ENCODE results near the gene MTFR1L. TPM values are rescaled to one million over a fixed set of nuclear protein-coding genes. Genes with fewer than 3 reads are reported as not detected.
"Not testable (repeated sequence)": the region's sequence is repeated elsewhere in the genome, so short reads cannot be mapped to it uniquely, and the experiment has no call there.

The MTFR1L gene
- total and polyA plus RNA-seq, 5 donors from 2014 or later: 29.7 to 56.1 (median 32.9) TPM

DNA sequence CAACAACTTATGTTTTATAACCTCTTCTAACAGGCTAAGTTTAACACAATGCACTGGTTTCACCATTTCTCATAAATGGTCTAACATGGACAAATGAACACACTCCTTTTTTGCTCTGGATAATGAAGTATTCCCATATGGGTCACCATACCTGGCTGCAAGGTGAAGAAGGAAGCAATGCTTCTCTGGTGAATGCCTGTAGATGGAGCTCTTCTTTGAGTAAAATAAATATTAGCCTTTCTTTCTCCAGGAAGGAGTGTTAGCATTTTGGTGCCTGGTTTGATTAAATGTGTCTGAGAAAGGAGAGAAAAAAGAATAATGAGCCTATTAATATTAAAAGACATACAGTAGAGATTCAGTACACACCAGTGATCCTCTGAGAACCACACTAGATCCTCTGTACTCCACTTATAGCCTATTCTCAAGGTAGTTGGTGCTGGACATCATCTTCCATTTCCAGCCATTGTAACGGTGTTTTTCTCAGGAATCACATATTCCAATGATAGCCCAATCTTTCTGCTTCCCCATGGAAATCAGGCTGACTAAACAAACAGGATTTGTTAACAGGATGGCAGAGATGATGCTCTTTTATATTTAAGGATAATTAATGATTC, 17.6 kb downstream of the MTFR1L start:
- H3K27me3 Mint-ChIP-seq: no peaks in the 10 kb centered on the region
- H3K9me3 ChIP-seq (ENCODE audit: control insufficient read depth in 2 of 2, low read length in 2 of 2): peaks cover 0 to 2% of the 10 kb centered on the region in 2 experiments
- peaks cover 15% of the 10 kb centered on the region for H3K36me3 ChIP-seq (ENCODE audit: control insufficient read depth, insufficient read depth, low read length)
- no peak overlapping the region for H3K27ac Mint-ChIP-seq
- H3K27ac ChIP-seq (ENCODE audit: insufficient read depth, low read length, poor library complexity, severe bottlenecking): no peak overlapping the region
- H3K27me3 ChIP-seq (ENCODE audit: control insufficient read depth, insufficient read depth, low read length): no peaks in the 10 kb centered on the region
- no peak overlapping the region for H3K4me3 ChIP-seq (ENCODE audit: low read depth, low read length)
- H3K9me3 Mint-ChIP-seq: peaks cover 0 to 4% (median 0%) of the 10 kb centered on the region in 7 donors
- no peaks in the 10 kb centered on the region for H3K4me1 ChIP-seq (ENCODE audit: control insufficient read depth, insufficient read depth, low read length, poor library complexity, severe bottlenecking)
- peaks cover 4 to 5% (median 5%) of the 10 kb centered on the region in 4 donors for H3K4me1 Mint-ChIP-seq
- ATAC-seq (ENCODE audit: low read depth in 2 of 2) (no peak), DNase-seq (peak in 1 of 3 donors; percentile 24)
- H3K36me3 Mint-ChIP-seq: peaks cover 4% of the 10 kb centered on the region
- no peak overlapping the region for H3K4me3 Mint-ChIP-seq

- DNase-seq; H3K27ac ChIP-seq (ENCODE audit: insufficient read depth, low read length, poor library complexity, severe bottlenecking); H3K36me3 ChIP-seq (ENCODE audit: control insufficient read depth, insufficient read depth, low read length); H3K27me3 ChIP-seq (ENCODE audit: control insufficient read depth, insufficient read depth, low read length); H3K4me3 Mint-ChIP-seq; H3K4me1 Mint-ChIP-seq; H3K4me1 ChIP-seq (ENCODE audit: control insufficient read depth, insufficient read depth, low read length, poor library complexity, severe bottlenecking); H3K4me3 ChIP-seq (ENCODE audit: low read depth, low read length); H3K36me3 Mint-ChIP-seq; ATAC-seq (ENCODE audit: low read depth in 2 of 2); H3K9me3 Mint-ChIP-seq; H3K27me3 Mint-ChIP-seq; H3K9me3 ChIP-seq (ENCODE audit: control insufficient read depth in 2 of 2, low read length in 2 of 2): not testable (repeated sequence)
- peak overlapping the region in 1 of 3 donors; percentile 82 for H3K27ac Mint-ChIP-seq
Measured at GRCh38 chr1:25839808-25840207, 20.1 kb downstream of the MTFR1L start.

- Mint-ChIP-seq H3K9me3 (peaks cover 0 to 4% (median 0%) of the 10 kb centered on the region in 7 donors), H3K27me3 (no peaks in the 10 kb centered on the region), H3K4me1 (no peaks in the 10 kb centered on the region), H3K27ac (no peak overlapping the region), H3K4me3 (no peak overlapping the region), H3K36me3 (no peaks in the 10 kb centered on the region)
- Histone ChIP-seq H3K9me3 (ENCODE audit: control insufficient read depth in 2 of 2, low read length in 2 of 2) (peaks cover 0 to 2% of the 10 kb centered on the region in 2 experiments), H3K27me3 (ENCODE audit: control insufficient read depth, insufficient read depth, low read length) (no peaks in the 10 kb centered on the region), H3K4me1 (ENCODE audit: control insufficient read depth, insufficient read depth, low read length, poor library complexity, severe bottlenecking) (no peaks in the 10 kb centered on the region), H3K4me3 (ENCODE audit: low read depth, low read length) (no peak overlapping the region), H3K36me3 (ENCODE audit: control insufficient read depth, insufficient read depth, low read length) (no peaks in the 10 kb centered on the region), H3K27ac (ENCODE audit: insufficient read depth, low read length, poor library complexity, severe bottlenecking) (no peak overlapping the region)
- DNase-seq (no peak), ATAC-seq (ENCODE audit: low read depth in 2 of 2) (no peak)
Measured at GRCh38 chr1:25843483-25843882, 23.7 kb downstream of the MTFR1L start.

- Mint-ChIP-seq H3K27me3 (no peaks in the 10 kb centered on the region), H3K4me1 (no peaks in the 10 kb centered on the region), H3K36me3 (no peaks in the 10 kb centered on the region), H3K4me3 (no peak overlapping the region), H3K27ac (no peak overlapping the region), H3K9me3 (no peaks in the 10 kb centered on the region)
- H3K4me3 ChIP-seq (ENCODE audit: low read depth, low read length): no peak overlapping the region
- no peak overlapping the region for H3K27ac ChIP-seq (ENCODE audit: insufficient read depth, low read length, poor library complexity, severe bottlenecking)
- H3K9me3 ChIP-seq (ENCODE audit: control insufficient read depth in 2 of 2, low read length in 2 of 2): peaks cover 0 to 2% of the 10 kb centered on the region in 2 experiments
- H3K4me1 ChIP-seq (ENCODE audit: control insufficient read depth, insufficient read depth, low read length, poor library complexity, severe bottlenecking): no peaks in the 10 kb centered on the region
- H3K36me3 ChIP-seq (ENCODE audit: control insufficient read depth, insufficient read depth, low read length): no peaks in the 10 kb centered on the region
- ATAC-seq (ENCODE audit: low read depth in 2 of 2) (no peak), DNase-seq (no peak)
- no peaks in the 10 kb centered on the region for H3K27me3 ChIP-seq (ENCODE audit: control insufficient read depth, insufficient read depth, low read length)
Measured at GRCh38 chr1:25844536-25845337, 25.0 kb downstream of the MTFR1L start.

GRCh38 chr1:25845664-25846063, 25.9 kb downstream of the MTFR1L start:
- Mint-ChIP-seq H3K9me3 (no peaks in the 10 kb centered on the region), H3K36me3 (no peaks in the 10 kb centered on the region), H3K4me3 (no peak overlapping the region), H3K4me1 (no peaks in the 10 kb centered on the region), H3K27me3 (no peaks in the 10 kb centered on the region), H3K27ac (no peak overlapping the region)
- no peak overlapping the region for H3K27ac ChIP-seq (ENCODE audit: insufficient read depth, low read length, poor library complexity, severe bottlenecking)
- H3K36me3 ChIP-seq (ENCODE audit: control insufficient read depth, insufficient read depth, low read length): no peaks in the 10 kb centered on the region
- DNase-seq: no peak
- no peaks in the 10 kb centered on the region for H3K4me1 ChIP-seq (ENCODE audit: control insufficient read depth, insufficient read depth, low read length, poor library complexity, severe bottlenecking)
- no peak overlapping the region for H3K4me3 ChIP-seq (ENCODE audit: low read depth, low read length)
- no peak for ATAC-seq (ENCODE audit: low read depth in 2 of 2)
- H3K9me3 ChIP-seq (ENCODE audit: control insufficient read depth in 2 of 2, low read length in 2 of 2): no peaks in the 10 kb centered on the region
- no peaks in the 10 kb centered on the region for H3K27me3 ChIP-seq (ENCODE audit: control insufficient read depth, insufficient read depth, low read length)

DNA sequence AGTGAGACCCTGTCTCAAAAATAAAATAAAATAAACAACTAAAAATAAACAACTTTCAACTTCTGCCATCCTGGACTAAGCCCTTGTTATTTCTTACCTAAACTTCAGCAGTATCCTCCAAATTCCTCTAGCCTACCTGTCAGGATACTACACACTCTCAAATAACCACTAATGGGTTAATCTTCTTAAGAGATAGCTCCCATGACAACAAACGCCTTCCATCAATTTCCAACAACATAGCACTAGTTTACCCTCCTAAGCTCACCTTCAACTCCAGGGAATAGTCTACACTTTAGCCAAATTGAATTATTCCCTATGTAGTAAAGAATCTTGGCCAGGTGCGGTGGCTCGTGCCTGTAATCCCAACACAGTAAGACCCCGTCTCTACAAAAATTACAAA, 28.2 kb downstream of the MTFR1L start:
- Mint-ChIP-seq H3K4me1 (no peaks in the 10 kb centered on the region), H3K27me3 (no peaks in the 10 kb centered on the region), H3K27ac (no peak overlapping the region), H3K4me3 (no peak overlapping the region), H3K9me3 (peaks cover 0 to 2% (median 0%) of the 10 kb centered on the region in 7 donors), H3K36me3 (no peaks in the 10 kb centered on the region)
- Histone ChIP-seq H3K27me3 (ENCODE audit: control insufficient read depth, insufficient read depth, low read length) (no peaks in the 10 kb centered on the region), H3K4me3 (ENCODE audit: low read depth, low read length) (no peak overlapping the region), H3K9me3 (ENCODE audit: control insufficient read depth in 2 of 2, low read length in 2 of 2) (no peaks in the 10 kb centered on the region), H3K27ac (ENCODE audit: insufficient read depth, low read length, poor library complexity, severe bottlenecking) (no peak overlapping the region), H3K36me3 (ENCODE audit: control insufficient read depth, insufficient read depth, low read length) (no peaks in the 10 kb centered on the region), H3K4me1 (ENCODE audit: control insufficient read depth, insufficient read depth, low read length, poor library complexity, severe bottlenecking) (no peaks in the 10 kb centered on the region)
- no peak for ATAC-seq (ENCODE audit: low read depth in 2 of 2)
- no peak for DNase-seq

DNA sequence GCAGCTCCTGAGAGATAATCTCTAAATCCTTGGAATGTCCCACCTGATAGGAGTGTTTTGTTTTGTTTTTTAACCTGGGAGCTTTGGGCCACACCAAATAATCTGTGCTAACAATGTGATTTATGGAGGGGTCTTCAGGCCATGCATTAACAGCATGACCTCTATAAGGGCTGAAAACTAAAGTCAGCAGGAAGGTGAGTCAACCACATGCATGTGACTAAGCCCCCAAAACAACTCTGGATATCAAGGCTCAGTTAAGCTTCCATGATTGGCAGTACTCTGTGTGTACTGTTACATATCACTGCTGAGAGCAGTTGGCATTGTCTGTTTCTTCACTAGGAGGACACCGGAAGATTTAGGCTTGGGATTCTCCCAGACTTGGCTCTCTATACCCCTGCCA, 28.8 kb downstream of the MTFR1L start:
- DNase-seq: no peak
- no peaks in the 10 kb centered on the region for H3K27me3 Mint-ChIP-seq

GRCh38 chr1:25854554-25854953, 34.8 kb downstream of the MTFR1L start:
- H3K4me1 Mint-ChIP-seq: peaks cover 7 to 12% (median 9%) of the 10 kb centered on the region in 4 donors
- H3K36me3 Mint-ChIP-seq: no peaks in the 10 kb centered on the region
- H3K27ac Mint-ChIP-seq: no peak overlapping the region
- no peaks in the 10 kb centered on the region for H3K27me3 Mint-ChIP-seq
- ATAC-seq (ENCODE audit: low read depth in 2 of 2): no peak
- peaks cover 0 to 2% (median 0%) of the 10 kb centered on the region in 7 donors for H3K9me3 Mint-ChIP-seq
- no peak overlapping the region for H3K27ac ChIP-seq (ENCODE audit: insufficient read depth, low read length, poor library complexity, severe bottlenecking)
- H3K9me3 ChIP-seq (ENCODE audit: control insufficient read depth in 2 of 2, low read length in 2 of 2): no peaks in the 10 kb centered on the region
- H3K27me3 ChIP-seq (ENCODE audit: control insufficient read depth, insufficient read depth, low read length): no peaks in the 10 kb centered on the region
- peaks cover 10% of the 10 kb centered on the region for H3K4me1 ChIP-seq (ENCODE audit: control insufficient read depth, insufficient read depth, low read length, poor library complexity, severe bottlenecking)
- no peak overlapping the region for H3K4me3 ChIP-seq (ENCODE audit: low read depth, low read length)
- H3K4me3 Mint-ChIP-seq: no peak overlapping the region
- DNase-seq: no peak
- H3K36me3 ChIP-seq (ENCODE audit: control insufficient read depth, insufficient read depth, low read length): no peaks in the 10 kb centered on the region

More for the DNA sequence above, 28.8 kb downstream of the MTFR1L start:
- Mint-ChIP-seq H3K4me1 (no peaks in the 10 kb centered on the region), H3K27ac (no peak overlapping the region), H3K36me3 (no peaks in the 10 kb centered on the region), H3K9me3 (peaks cover 0 to 2% (median 0%) of the 10 kb centered on the region in 7 donors), H3K4me3 (no peak overlapping the region)
- Histone ChIP-seq H3K27ac (ENCODE audit: insufficient read depth, low read length, poor library complexity, severe bottlenecking) (no peak overlapping the region), H3K9me3 (ENCODE audit: control insufficient read depth in 2 of 2, low read length in 2 of 2) (no peaks in the 10 kb centered on the region), H3K4me3 (ENCODE audit: low read depth, low read length) (no peak overlapping the region), H3K4me1 (ENCODE audit: control insufficient read depth, insufficient read depth, low read length, poor library complexity, severe bottlenecking) (no peaks in the 10 kb centered on the region), H3K27me3 (ENCODE audit: control insufficient read depth, insufficient read depth, low read length) (no peaks in the 10 kb centered on the region), H3K36me3 (ENCODE audit: control insufficient read depth, insufficient read depth, low read length) (no peaks in the 10 kb centered on the region)
- no peak for ATAC-seq (ENCODE audit: low read depth in 2 of 2)

Measured in CD4-positive, CD25-positive, alpha-beta regulatory T cell (primary cell).